Right hindlimb (tissue), 1 donor: ENCODE results near the gene SLC25A17.
"Not testable (repeated sequence)": the region's sequence is repeated elsewhere in the genome, so short reads cannot be mapped to it uniquely, and the experiment has no call there.

Experiments used
- DNase-seq: peaks from one replicate; pipeline ENCODE4 v3.0.0-alpha.2; 2018

SLC25A17 gene, protein sequence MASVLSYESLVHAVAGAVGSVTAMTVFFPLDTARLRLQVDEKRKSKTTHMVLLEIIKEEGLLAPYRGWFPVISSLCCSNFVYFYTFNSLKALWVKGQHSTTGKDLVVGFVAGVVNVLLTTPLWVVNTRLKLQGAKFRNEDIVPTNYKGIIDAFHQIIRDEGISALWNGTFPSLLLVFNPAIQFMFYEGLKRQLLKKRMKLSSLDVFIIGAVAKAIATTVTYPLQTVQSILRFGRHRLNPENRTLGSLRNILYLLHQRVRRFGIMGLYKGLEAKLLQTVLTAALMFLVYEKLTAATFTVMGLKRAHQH

DNA sequence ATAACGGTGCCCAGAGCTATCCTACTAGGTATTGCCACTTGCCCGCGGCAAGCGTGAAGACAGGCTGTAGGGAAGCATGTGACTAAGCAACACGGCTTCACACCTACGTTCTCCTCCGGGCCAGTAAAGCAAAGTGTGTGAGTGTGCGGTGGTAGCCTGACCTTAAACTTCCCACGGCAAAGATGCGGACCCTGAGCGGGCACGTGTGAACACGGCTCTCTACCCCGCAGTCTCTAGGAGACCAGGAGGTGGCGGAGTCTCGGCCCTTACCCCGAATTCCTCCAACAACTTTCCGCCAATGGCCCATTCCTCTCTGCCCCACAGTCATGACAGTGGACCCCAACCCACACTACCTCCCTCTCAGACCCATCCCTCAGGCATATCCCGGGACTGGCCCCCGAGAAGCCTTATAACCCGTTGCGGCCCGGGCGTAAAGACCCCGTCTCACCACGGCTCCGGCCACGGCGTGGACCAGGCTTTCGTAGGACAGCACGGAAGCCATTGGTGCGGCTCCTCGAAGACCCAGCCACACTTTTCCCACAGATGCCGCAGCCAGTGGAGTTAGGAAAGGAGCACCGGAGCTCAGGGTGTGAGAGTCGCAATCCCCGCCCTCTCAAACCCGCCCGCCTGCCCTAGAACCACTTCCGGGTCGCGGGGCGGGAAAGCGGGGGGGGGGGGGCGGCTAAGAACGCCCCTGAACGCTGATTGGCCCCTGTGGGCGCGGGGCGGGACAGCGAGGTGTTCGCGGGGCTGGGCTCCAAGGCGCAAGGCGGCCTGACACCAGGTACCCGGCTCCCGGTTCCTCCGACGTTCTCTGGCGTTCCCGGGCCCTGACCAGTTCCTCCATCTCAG is at the start of gene SLC25A17:
Gene SLC25A17 (minus strand): TSS at position 600 of the 852 bp plus-strand sequence. CDS start 98 bp downstream, at position 502.
- peak; percentile 95 for DNase-seq

DNA sequence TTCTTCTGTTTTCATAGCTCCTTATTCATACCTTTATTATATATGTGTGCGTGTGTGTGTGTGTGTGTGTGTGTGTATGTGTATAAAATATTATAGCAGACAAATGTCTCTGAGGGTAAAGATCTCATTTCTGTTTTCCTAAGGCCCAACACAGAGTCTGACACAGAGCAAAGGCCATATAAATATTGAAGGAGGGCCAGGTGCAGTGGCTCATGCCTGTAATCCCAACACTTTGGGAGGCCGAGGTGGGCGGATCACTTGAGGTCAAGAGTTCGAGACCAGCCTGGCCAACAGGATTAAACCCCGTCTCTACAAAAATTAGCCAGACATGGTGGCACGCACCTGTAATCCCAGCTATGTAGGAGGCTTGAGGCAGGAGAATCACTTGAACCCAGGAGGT is 49.2 kb upstream of the SLC25A17 start:
- DNase-seq, result not testable (repeated sequence)

DNA sequence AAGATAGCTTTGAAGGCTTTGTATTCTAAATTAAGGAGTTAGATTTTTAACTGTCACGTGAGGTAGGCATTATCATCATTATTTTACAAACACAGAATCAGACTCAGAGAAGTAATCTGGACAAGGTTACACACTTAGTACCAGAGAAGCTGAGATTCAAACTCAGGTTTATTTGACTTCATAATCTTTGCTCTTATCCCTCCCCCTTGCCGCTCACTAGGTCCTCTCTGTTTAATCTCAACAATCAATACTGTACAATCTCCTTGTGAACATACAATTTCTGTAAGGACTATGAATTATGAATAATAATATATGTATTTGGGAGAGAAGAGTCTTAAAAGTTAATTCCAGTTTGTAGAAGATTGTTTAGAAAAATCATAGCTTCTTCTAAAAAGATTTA is 48.0 kb upstream of the SLC25A17 start:
- DNase-seq, result no peak

DNA sequence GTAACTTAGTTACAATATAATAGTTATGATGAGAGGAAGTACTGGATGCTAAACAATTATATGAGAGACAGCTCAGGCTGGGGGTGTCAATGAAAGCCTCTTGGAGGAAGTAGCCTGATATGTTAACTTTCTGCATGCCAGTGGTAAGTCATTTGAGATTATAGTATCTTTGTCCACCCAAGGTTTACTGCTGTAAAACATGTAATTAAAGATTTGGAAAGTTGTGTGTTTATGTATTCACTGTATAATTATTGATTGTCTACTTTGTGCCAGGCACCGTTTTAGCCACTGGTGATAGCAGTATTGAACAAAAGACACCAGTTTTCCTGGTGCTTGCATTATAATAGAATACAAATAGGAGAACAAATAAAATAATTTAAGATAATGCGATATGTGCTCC is 43.4 kb upstream of the SLC25A17 start:
- no peak for DNase-seq

DNA sequence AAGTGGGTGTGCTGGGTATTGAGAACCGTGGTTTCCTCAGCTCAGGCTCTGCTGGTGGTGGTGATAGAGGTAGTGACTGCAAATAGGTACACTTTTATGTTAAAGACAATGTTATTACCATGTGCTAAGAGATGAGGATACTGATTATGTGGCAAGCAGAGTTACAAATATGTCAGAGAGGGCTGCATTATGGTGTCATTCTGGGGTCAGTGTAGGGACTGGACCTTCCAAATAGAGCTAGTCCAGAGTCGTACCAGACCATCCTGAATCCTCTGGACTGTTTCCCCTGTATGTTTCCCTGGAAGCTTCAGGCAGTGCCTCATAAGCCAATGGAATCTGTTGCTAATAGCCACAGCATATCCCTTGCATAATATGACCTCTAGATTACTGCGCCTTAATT is 42.9 kb upstream of the SLC25A17 start, which contains the start of gene DNAJB7:
Gene DNAJB7 (minus strand): TSS at position 101 of the 400 bp plus-strand sequence. CDS start 119 bp downstream, outside the sequence.
- no peak for DNase-seq

DNA sequence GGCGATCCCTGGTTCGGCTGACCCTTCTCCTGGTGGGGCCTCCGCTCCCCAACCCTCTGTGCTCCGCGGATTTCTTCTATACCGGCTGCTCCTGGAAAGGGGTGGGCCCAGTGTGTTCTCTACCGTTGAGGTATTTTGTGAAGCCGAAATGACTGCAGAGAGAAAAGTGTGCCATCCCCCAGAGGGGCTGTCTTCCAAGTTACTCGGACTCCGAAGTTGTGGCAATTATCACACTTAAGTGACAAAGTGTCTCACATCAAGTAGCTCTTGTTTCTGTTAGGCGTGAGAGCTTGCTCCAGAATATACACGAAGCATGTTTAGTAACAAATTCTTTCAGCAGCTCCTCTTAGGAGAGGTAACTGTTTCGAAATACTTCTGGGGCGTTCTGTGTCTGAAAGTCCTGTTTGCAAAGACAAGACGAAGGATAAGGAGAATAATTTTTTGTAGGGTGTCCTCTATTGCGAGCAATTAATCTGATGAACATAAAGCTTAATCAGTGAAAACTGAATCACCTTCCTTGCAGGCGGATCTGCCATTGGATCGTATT is 38.2 kb upstream of the SLC25A17 start:
- no peak for DNase-seq

DNA sequence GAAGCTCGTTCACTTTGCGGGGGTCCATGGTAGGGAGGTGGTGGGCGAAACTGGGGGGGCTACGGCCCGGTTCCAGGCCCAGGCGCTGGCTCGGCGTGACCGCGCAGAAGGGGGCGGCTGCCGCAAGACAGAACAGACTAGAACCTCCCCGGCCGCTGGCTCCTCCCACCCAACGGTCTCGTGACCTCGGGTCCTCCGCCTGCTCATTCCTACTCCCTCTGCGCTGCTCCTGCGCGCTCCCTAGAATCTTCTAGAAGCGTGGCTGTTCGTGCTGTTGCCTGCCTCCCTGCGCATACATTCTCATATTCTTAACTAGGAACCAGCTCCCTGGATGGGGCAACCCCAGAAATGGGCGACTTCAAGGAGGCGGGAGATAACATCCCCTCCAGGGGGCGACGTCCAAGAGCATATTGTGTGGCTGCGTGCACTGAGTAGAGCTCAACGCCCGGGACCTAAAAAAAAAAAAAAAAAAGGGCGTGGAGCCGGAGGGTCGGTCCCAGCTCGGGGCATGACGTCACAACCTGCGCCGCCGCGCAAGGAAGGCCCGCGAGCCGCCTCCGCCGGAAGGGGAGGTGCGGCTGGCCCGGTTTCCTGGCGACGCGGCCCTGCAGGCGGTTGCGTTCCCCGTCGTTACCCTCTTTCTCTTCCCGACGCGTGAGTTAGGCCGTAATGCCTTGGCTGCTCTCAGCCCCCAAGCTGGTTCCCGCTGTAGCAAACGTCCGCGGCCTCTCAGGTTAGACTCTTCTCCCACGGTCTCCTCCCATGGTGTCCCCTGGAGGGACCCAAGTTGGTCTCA is 37.6 kb upstream of the SLC25A17 start, which contains the start of the genes ST13 and XPNPEP3:
Gene ST13 (minus strand): TSS at position 127 of the 796 bp plus-strand sequence. CDS start 99 bp downstream, at position 28.
Gene XPNPEP3 (plus strand): TSS at position 636 of the 796 bp plus-strand sequence. CDS start 34 bp downstream, at position 670.
- peak; percentile 98 for DNase-seq

DNA sequence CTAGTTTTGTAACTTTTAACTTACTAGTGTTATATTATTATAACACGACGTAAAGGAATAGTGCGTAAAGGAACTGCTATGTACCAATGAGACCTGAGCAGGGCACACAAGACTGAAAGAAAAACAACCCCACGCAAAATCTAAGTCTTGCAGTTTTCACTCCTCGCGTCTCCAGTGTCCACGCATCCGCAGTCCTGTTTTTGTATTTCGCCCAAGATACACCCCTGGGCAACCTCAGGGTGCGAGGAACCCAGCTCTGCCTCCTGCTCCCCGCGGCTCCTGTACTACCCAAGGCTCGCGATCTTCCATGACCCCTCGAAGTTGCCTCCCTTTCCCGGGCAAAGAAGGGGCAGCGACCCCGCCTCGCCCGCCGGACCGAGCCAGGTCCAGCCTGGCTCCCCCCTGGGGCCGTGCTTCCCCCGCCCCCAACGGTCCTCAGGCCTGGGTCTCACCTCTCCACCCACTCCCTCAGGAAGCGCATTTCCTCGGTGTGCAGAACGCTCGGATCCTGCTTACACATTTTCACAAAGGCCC is 36.9 kb upstream of the SLC25A17 start:
- DNase-seq, result no peak

DNA sequence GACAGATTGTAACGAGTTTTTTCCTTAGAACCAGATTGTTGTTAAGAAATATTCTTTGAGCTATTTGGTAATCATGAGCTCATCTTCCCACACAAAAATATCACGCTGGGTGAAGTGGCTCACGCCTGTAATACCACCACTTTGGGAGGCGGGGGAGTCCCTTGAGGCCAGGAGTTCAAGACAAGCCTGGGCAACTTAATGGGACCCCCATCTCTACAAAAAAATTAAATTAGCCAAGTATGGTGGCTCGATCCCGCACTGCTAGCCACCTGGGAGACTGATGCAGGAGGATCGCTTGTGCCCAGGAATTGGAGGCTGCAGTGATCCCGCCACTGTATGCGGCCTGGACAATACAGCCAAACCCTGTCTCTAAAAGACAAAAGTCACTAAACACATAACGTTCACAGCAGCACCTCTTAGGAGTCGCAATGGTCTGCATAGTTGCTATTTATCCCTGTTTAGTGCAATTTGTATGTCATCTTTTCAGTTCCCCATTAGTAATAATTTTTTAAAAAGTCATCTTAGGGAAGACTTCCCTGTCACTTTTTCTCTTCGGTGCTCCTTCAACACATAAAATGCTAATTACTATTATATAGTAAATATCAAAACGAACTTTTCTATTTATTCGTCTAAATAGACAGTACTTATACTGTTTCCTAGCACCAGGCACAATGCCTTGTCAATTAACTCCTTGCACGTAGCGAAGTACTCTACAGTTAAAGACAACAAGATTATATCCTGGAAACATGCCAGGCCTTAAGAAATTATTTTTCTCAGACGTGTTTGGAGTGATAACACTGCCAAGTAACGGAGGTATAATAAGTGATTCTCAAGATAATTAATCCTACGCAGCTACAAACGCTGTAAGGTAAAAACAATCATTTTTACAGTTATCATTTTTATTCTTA is 36.2 kb upstream of the SLC25A17 start:
- no peak for DNase-seq

DNA sequence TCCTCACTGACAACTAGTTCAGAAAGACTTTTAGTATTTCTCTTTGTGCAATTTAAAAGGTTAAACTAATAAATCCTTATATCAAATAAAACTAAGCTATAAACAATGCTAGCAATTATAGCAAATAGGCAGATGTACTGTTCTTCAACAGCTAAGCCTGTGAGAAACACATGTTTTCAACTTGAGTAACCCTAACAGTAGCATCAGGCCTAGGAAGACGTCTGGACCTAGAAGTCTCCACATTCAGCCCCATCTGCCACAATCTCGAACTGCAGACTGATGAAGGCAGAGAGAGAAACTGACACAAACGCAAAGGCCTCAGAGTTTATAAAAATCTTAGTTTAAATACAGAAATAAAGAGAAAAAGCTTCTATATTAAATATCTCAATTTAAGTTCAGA is 34.8 kb upstream of the SLC25A17 start:
- no peak for DNase-seq

DNA sequence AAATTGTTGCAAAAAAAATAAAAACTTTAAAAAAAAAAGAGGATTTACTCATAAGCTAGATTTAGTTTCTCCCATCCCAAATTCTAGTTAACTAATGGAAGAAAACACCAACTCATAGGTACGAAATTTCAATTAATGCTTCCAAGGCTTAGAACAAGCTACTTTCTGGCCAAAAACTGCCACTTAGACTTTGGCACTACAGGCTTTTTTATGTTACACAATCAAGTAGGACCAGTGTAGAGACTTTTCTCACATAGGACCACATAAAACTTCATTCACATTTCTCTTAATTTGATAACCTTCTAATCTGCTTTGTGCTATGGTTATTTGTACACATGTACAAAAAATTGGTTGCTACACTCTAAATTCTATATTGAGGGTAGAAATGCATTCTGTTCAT is 34.2 kb upstream of the SLC25A17 start:
- no peak for DNase-seq

DNA sequence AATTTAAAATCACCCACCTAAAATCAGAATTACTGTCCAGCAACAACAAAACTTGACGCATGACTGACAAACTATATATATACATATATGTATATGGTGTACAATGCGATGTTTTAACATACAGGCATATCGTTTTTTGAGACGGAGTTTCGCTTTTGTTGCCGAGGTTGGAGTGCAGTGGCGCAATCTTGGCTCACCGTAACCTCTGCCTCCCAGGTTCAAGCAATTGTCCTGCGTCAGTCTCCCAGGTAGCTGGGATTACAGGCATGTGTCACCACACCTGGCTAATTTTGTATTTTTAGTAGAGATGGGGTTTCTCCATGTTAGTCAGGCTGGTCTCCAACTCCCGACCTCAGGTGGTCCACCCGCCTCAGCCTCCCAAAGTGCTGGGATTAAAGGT is 26.7 kb upstream of the SLC25A17 start:
- DNase-seq, result not testable (repeated sequence)

DNA sequence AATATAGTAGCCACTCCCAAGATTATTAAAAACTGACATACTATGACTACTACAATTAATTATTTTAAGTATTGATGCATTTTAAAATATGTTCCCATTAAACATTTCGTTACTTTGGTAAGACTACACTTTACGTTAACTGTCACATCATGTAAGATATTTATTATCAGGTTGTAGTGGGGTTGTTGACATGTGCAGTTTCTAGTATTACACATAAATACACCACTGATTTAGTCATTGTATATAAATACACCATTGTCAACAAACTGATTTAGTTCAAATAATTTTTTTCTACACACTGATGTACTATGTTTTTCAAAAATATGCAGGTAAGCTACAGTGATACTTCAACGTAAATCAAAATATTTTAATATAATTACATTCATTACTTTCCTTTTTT is 25.8 kb upstream of the SLC25A17 start:
- no peak for DNase-seq

DNA sequence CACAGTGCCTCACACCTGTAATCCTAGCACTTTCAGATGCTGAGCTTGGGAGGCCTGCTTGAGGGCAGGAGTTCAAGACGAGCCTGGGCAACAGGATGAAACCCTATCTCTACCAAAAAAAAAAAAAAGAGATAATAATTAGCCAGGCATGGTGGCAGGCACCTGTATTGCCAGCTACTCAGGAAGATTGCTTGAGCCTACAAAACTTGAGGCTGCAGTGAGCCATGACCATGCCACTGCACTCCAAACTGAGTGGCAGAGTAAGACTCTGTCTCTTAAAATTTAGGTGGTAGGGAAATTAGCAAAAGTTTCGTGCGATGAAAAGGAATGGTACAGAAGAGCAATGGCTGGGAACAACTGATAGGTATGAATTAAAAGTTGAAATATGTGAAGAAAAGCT is 19.3 kb upstream of the SLC25A17 start:
- no peak for DNase-seq

DNA sequence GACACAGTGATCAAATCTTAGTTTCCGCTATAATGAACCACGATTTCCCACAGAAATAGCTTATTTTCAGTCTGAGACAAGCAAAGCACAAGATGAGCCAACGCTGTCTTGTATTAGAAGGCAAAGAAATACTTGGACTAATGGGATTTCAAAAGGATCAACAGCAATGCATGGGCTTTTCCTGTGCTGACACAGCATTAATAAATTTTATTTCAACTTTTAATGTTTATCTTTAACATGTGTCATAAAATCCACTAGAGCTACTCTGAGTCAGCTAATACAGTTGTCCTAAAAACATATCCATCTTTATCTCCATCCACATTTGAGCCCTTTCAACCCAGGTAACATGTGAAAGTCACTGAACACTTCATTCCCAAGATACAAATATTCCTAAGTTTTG is 15.5 kb upstream of the SLC25A17 start:
- DNase-seq, result no peak

DNA sequence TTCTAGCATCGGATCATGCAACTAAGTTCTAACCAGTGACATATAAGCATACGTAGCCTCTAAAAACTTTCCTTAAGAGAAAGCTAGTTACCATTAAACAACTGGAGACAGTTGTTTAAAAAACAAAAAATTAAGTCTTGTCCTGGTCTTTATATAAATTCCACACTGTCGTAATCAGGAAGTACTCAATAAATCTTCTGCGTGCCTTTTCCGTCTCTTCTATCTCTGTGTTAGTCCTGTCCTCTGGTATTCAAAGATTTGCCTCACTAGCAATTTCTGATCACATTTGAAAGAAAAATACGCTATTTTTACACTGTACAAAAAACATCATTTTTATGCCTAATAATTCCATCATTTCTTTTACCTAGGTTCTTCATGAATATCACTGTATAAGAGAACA is 10.0 kb upstream of the SLC25A17 start:
- DNase-seq, result no peak

DNA sequence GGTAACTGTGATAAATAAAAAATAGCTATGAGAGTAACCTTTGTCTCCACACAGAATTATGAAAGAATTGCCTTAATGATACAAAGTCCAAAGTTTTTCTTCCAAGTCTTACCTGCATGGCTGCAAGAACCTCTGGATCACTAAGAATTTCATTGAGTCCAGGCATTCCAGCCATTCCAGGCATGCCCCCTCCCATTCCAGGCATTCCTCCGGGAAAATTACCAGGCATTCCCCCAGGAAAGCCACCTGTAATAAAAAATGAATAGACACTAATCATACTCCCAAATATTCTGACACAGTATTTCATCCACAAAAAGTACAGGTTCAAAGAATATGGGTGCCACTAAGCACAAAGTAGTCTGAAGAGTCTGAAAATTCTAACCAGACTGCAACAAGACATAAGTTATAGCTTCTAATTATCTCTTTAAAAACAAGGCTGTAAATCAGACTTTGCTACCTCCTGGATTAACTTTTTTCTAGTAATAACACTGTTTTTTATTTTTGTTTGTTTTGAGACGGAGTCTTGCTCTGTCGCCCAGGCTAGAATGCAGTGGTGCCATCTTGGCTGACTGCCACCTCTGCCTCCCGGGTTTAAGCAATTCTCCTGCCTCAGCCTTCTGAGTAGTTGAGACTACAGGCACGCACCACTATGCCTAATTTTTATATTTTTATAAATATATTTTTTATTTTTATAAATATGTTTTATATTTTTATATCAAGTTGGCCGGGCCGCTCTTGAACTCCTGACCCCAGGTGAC is 8.0 kb upstream of the SLC25A17 start:
- no peak for DNase-seq

DNA sequence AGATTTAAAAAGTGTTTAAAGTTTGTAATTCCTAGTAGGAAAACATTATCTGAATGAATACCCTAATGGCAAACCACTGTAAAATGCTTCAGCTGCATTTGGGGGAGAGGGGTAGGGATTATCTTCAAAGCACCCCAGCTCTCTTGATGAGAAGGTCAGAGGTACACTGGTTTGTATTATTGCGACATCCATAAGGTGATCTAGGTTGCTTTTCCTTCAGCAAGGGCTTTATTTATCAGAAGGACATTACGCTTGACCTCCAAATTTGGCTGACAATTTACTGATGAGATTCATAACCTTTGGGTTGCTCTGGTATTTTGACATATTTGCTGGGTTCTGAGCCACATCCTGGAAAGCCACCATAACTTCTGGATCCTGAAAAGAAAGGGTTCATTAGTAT is 7.1 kb upstream of the SLC25A17 start:
- DNase-seq, result not testable (repeated sequence)

DNA sequence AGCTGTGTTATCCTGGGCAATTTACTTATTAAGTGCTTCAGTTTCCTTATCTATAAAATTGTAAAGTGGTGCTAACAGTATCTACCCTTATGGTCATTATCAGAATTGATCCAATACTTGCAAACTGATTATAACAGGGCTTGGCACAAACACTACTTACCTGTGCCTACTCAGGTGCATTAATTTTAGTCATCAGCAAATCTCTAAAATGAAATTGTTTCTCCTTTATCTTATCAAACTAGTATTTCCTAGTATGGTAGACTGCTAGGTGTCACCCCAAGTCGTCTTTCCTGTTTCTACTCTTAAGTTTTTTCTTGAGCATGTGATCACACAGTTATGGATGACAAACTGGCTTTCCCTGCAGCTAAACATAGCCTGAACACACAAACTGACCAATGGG is 4.3 kb upstream of the SLC25A17 start:
- DNase-seq, result no peak

DNA sequence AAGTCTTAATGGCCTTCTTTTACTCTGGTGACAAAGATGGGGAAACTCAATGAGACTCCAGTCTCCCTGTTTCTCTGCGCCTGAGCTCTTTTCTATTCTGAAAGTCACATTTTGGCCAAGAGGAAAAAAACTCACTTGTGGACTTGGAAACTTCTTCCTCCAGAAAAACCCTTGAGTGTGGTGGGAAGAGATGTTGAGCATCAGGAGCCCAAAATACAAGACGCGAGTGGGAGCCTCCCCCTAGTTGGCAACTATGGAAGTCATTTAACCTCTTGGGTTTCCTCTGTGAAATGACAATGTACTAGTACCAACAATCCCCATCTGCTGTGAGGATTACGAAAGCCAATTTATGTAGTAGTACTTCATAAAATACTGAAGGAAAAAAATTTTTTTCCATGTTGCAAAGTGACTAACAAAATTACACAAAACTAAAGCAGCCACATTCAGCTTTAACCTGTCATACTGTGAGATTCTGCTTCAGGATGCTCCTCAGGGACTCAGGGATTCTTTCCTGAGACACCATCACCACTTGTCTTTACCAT is 524 bp upstream of the SLC25A17 start:
- no peak for DNase-seq
